Heart left ventricle (tissue), 16 donors: ENCODE results near the gene DDX39B. TPM values are rescaled to one million over a fixed set of nuclear protein-coding genes. Genes with fewer than 3 reads are reported as not detected.
"Not testable (repeated sequence)": the region's sequence is repeated elsewhere in the genome, so short reads cannot be mapped to it uniquely, and the experiment has no call there.

Source experiments
- ATAC-seq, 4 donors: fragments of 200-7000 bp; cut with Tn5 transposase; one replicate each; pipeline ENCODE4 v1.9.1; 2020 to 2022; ENCODE audit warnings: moderate library complexity in 4 of 4, mild to moderate bottlenecking in 3 of 4, moderate number of reproducible peaks in 1 of 4
- DNase-seq, 5 donors: peaks; one replicate each; pipeline ENCODE4 v3.0.0-alpha.2; 2020
- H3K27ac ChIP-seq, 12 donors: fragments of 200-600 bp; sonication (generic) in 4 of 12; one replicate each; pipeline versions ENCODE4 v1.5.0 to v1.8.0; 2016 to 2022; ENCODE audit warnings: mild to moderate bottlenecking in 2 of 12
- H3K27me3 ChIP-seq, 9 donors: fragments of 200-600 bp; sonication (generic) in 2 of 9; one replicate each; pipeline versions ENCODE4 v1.5.1 to v1.8.0; 2016 to 2022; ENCODE audit warnings: mild to moderate bottlenecking in 3 of 9
- H3K36me3 ChIP-seq, 9 donors: fragments of 200-600 bp; sonication (generic) in 2 of 9; one replicate each; pipeline versions ENCODE4 v1.5.0 to v1.8.0; 2018 to 2022; ENCODE audit warnings: mild to moderate bottlenecking in 2 of 9
- H3K4me1 ChIP-seq, 12 donors: fragments of 200-600 bp; sonication (generic) in 4 of 12; one replicate each; pipeline versions ENCODE4 v1.5.0 to v1.8.0; 2016 to 2022; ENCODE audit warnings: mild to moderate bottlenecking in 3 of 12
- H3K4me3 ChIP-seq, 12 donors: fragments of 200-600 bp; sonication (generic) in 4 of 12; one replicate each; pipeline versions ENCODE4 v1.5.0 to v1.8.0; 2017 to 2022; ENCODE audit warnings: mild to moderate bottlenecking in 9 of 12, moderate library complexity in 4 of 12
- H3K9me3 ChIP-seq, 12 donors: fragments of 200-600 bp; sonication (generic) in 4 of 12; one replicate each; pipeline versions ENCODE4 v1.5.0 to v1.8.0; 2016 to 2022; ENCODE audit warnings: mild to moderate bottlenecking in 1 of 12
- CTCF ChIP-seq, 12 donors: fragments of 200-600 bp; sonication (generic) in 4 of 12; IDR thresholded peaks; one replicate each; pipeline versions ENCODE4 v1.5.0 to v1.8.0; 2018 to 2022; ENCODE audit warnings: antibody characterized with exemption in 12 of 12, mild to moderate bottlenecking in 5 of 12
- POLR2A ChIP-seq, 2 donors: fragments of 450-650 bp; IDR thresholded peaks; one replicate each; pipeline ENCODE4 v1.6.1; 2017; ENCODE audit warnings: antibody characterized with exemption in 2 of 2, mild to moderate bottlenecking in 2 of 2, moderate library complexity in 2 of 2
- WGBS, 4 donors: extraction: QIAGEN DNeasy Blood & Tissue Kit in 2 of 4; methylation state at CpG; one replicate each; pipeline versions ENCODE4 v1.1.5 to v1.1.7; 2013 to 2018; 5-methylcytosine and 5-hydroxymethylcytosine counted together
- intact Hi-C, 10 donors: fragments of 100-400 bp; cut with DNase I; formaldehyde crosslinking; loops; one replicate each; pipeline versions ENCODE4 v1.11.1 to v1.14.2; 2022
- polyA plus RNA-seq, 2 donors: library from polyadenylated mRNA; stranded (reverse); fragments of 200-250 nt; gene quantifications; one replicate each; pipeline ENCODE4 v1.2.3, GENCODE V29; 2013
- total RNA-seq, 9 donors: library from RNA; depleted of rRNA in 2 of 9; stranded (reverse); fragments of >200 nt in 2 of 9; fragmentation: NEBNext Ultra II Directional in 3 of 9; extraction: Animal tissue kit (Norgen Biotek cat#: 25700) in 3 of 9; gene quantifications; one replicate each; pipeline versions ENCODE4 v1.1.0 to v1.2.4, GENCODE V29; 2016 to 2023
- donor health status: ischemic (EF 13 %, LVEDD 7.1; RV severe dilation, severe dysfunction).
- donor health status: healthy with polysubstance abuse.
- donor health status: DM: no; HTN: yes; CAD: no.
- donor health status: DM: no; HTN: no; CAD: no.
- donor health status: ischemic (EF 25% LVEDD 6.9; RV normal size, moderate dysfunction).
- donor health status: ischemic (EF 25% LVEDD 5.7; RV mildly dilated, moderate dysfunction).
- donor health status: healthy.
- donor health status: DM: yes; HTN: yes; CAD: no.
- donor health status: ischemic (EF 35%, LVEDD 5.7; RV mildly dilated, moderate dysfunction).
- donor health status: nonischemic (EF 11% LVEDD 7.7; RV severe dilation, severe dysfunction).
- donor health status: DM: yes; HTN: yes; CAD: no.
- donor health status: PGD.
- donor health status: ischemic (EF 29% LVEDD 5.4; RV normal size, mild dysfunction).
- donor health status: nonischemic (EF 23%, LVEDD 6.1; RV moderate dilation, normal function).

The DDX39B gene
- total and polyA plus RNA-seq, 11 donors: 122 to 209 (median 164) TPM

GRCh38 chr6:31551371-31551770, 9.6 kb upstream of the DDX39B start:
- ATAC-seq: peak in 2 of 4 donors; percentile 9 to 13
- H3K4me1 ChIP-seq: peaks cover 0 to 27% (median 12%) of the 10 kb centered on the region in 12 donors
- not testable (repeated sequence) for H3K4me3 ChIP-seq, H3K27me3 ChIP-seq, H3K9me3 ChIP-seq
- peaks cover 0 to 63% (median 38%) of the 10 kb centered on the region in 9 donors for H3K36me3 ChIP-seq
- DNase-seq: peak in 4 of 5 donors; percentile 63 to 76 (median 72)
- 35 to 51% (median 46%) methylated on average over 5 of the region's 5 CpGs for WGBS, 4 donors
- intact Hi-C loops: loop anchor here in 2 of 10 donors (1.0 to 2.0 kb wide), 2 partner anchors 47 kb away; no protein-coding TSS in a partner anchor
- peak overlapping the region in 5 of 12 donors; percentile 12 to 44 (median 30) for H3K27ac ChIP-seq
- peak in 11 of 12 donors; percentile 16 to 61 (median 49) for TF ChIP-seq CTCF (IDR thresholded peaks at IDR 0.05)

GRCh38 chr6:31548544-31548873, 6.7 kb upstream of the DDX39B start:
- DNase-seq: no peak
- no peak for ATAC-seq

GRCh38 chr6:31547727-31548543, 6.1 kb upstream of the DDX39B start:
- ATAC-seq (no peak), DNase-seq (no peak)
- TF ChIP-seq POLR2A (IDR thresholded peaks at IDR 0.05) (no peak), CTCF (IDR thresholded peaks at IDR 0.05) (no peak)
- Histone ChIP-seq H3K27me3 (no peaks in the 10 kb centered on the region), H3K9me3 (no peaks in the 10 kb centered on the region), H3K4me3 (peak overlapping the region; percentile 4 to 64 (median 56)), H3K36me3 (peaks cover 0 to 36% (median 24%) of the 10 kb centered on the region in 9 donors), H3K27ac (peak overlapping the region; percentile 63 to 95 (median 89)), H3K4me1 (peaks cover 0 to 32% (median 18%) of the 10 kb centered on the region in 12 donors)
- WGBS, 4 donors: 71 to 77% (median 73%) methylated on average over 21 to 24 of the region's 24 CpGs
- intact Hi-C loops: loop anchor here (1.0 to 10.0 kb wide), 9 partner anchors 33 to 407 kb away; partner anchors contain the start of genes LTB (in 7 of the 10), NELFE (in 3 of the 10), SKIC2 (in 3 of the 10) and APOM (in 1 of the 10)

More at GRCh38 chr6:31548544-31548873, 6.7 kb upstream of the DDX39B start:
- H3K4me3 ChIP-seq: peak overlapping the region in 5 of 12 donors; percentile 50 to 64 (median 56)
- peaks cover 0 to 40% (median 27%) of the 10 kb centered on the region in 9 donors for H3K36me3 ChIP-seq
- intact Hi-C loops: loop anchor here in 9 of 10 donors (5.0 to 10.0 kb wide), 5 partner anchors 34 to 406 kb away; partner anchors contain the start of genes LTB (in 7 of the 9), NELFE (in 3 of the 9), SKIC2 (in 3 of the 9) and APOM (in 1 of the 9)
- peak overlapping the region in 10 of 12 donors; percentile 82 to 95 (median 90) for H3K27ac ChIP-seq
- TF ChIP-seq POLR2A (IDR thresholded peaks at IDR 0.05): no peak
- no peak for TF ChIP-seq CTCF (IDR thresholded peaks at IDR 0.05)
- no peaks in the 10 kb centered on the region for H3K9me3 ChIP-seq
- H3K27me3 ChIP-seq: no peaks in the 10 kb centered on the region
- peaks cover 0 to 26% (median 13%) of the 10 kb centered on the region in 12 donors for H3K4me1 ChIP-seq
- 92 to 98% (median 95%) methylated on average over 2 of the region's 2 CpGs for WGBS, 4 donors
